Peyer's patch (tissue), 4 donors: Measurements from ENCODE around the gene KRI1. TPM values are rescaled to one million over a fixed set of nuclear protein-coding genes. Genes with fewer than 3 reads are reported as not detected.

Experiments used
- DNase-seq, 3 donors: peaks; one replicate each; pipeline ENCODE4 v3.0.0-alpha.2; 2017 to 2019
- H3K27ac ChIP-seq, 4 donors: fragments of 200-600 bp; sonication (generic); one replicate each; pipeline ENCODE4 v1.5.1; 2016 to 2019
- H3K27me3 ChIP-seq, 2 donors: fragments of 200-600 bp; sonication (generic); one replicate each; pipeline ENCODE4 v1.5.1; 2019
- H3K36me3 ChIP-seq, 3 donors: fragments of 200-600 bp; sonication (generic); one replicate each; pipeline ENCODE4 v1.5.1; 2016 to 2019
- H3K4me1 ChIP-seq, 4 donors: fragments of 200-600 bp; sonication (generic); one replicate each; pipeline ENCODE4 v1.5.1; 2016 to 2019
- H3K4me3 ChIP-seq, 4 donors: fragments of 200-600 bp; sonication (generic); 1 replicate in 3 of 4; 2 replicates in 1 of 4; pipeline ENCODE4 v1.5.1; 2016 to 2019; ENCODE audit warnings: mild to moderate bottlenecking in 1 of 4
- H3K9me3 ChIP-seq, 4 donors: fragments of 200-600 bp; sonication (generic); one replicate each; pipeline ENCODE4 v1.5.1; 2016 to 2019; ENCODE audit warnings: mild to moderate bottlenecking in 1 of 4
- CTCF ChIP-seq, 6 experiments: fragments of 450-650 bp in 4 of 6; fragments of 200-600 bp in 2 of 6; sonication (generic) in 1 of 6; IDR thresholded peaks; one replicate each; pipeline ENCODE4 v1.5.1; 2017 to 2019; ENCODE audit warnings: antibody characterized with exemption in 6 of 6, mild to moderate bottlenecking in 3 of 6, moderate library complexity in 1 of 6
- POLR2A ChIP-seq, 2 donors: fragments of 450-650 bp; IDR thresholded peaks; one replicate each; pipeline ENCODE4 v1.5.1; 2017; ENCODE audit warnings: antibody characterized with exemption in 2 of 2, mild to moderate bottlenecking in 2 of 2, moderate library complexity in 2 of 2
- total RNA-seq, 4 donors: library from RNA; depleted of rRNA; stranded (reverse); fragments of >200 nt; gene quantifications; one replicate each; pipeline ENCODE4 v1.1.0, GENCODE V29; 2016

Gene KRI1
- 10 to 100 TPM; 16.3 to 97.4 (median 20.0) TPM for total RNA-seq

GRCh38 chr19:10565567-10566407 lies at the start of gene KRI1:
Gene KRI1 (minus strand): TSS chr19:10566010. CDS start chr19:10565999, 11 bp downstream.
- H3K9me3 ChIP-seq, result no peaks in the 10 kb centered on the region
- peaks cover 0 to 16% (median 0%) of the 10 kb centered on the region in 3 donors for H3K36me3 ChIP-seq
- peak within 1 kb of the TSS; percentile 81 to 94 (median 88) for H3K27ac ChIP-seq
- H3K4me3 ChIP-seq, result peak within 1 kb of the TSS; percentile 66 to 81 (median 76)
- no peaks in the 10 kb centered on the region for H3K27me3 ChIP-seq
- TF ChIP-seq POLR2A (IDR thresholded peaks at IDR 0.05), result peak; percentile 74 to 77
- TF ChIP-seq CTCF (IDR thresholded peaks at IDR 0.05), result peak; percentile 19 to 74 (median 68)
- DNase-seq, result peak; percentile 98 to 100 (median 99)
- H3K4me1 ChIP-seq, result peaks cover 0 to 39% (median 29%) of the 10 kb centered on the region in 4 donors

GRCh38 chr19:10612499-10613119 lies 46.8 kb upstream of the KRI1 start:
- Histone ChIP-seq H3K9me3 (no peaks in the 10 kb centered on the region), H3K27ac (no peak overlapping the region), H3K4me1 (peaks cover 0 to 6% (median 2%) of the 10 kb centered on the region in 4 donors), H3K4me3 (no peak overlapping the region), H3K27me3 (no peaks in the 10 kb centered on the region), H3K36me3 (no peaks in the 10 kb centered on the region)
- no peak for TF ChIP-seq CTCF (IDR thresholded peaks at IDR 0.05)
- TF ChIP-seq POLR2A (IDR thresholded peaks at IDR 0.05), result no peak
- DNase-seq, result peak in 2 of 3 donors; percentile 49 to 59

GRCh38 chr19:10611907-10612306 lies 46.1 kb upstream of the KRI1 start:
- TF ChIP-seq CTCF (IDR thresholded peaks at IDR 0.05) (no peak), POLR2A (IDR thresholded peaks at IDR 0.05) (no peak)
- no peak overlapping the region for H3K4me3 ChIP-seq
- H3K27me3 ChIP-seq, result no peaks in the 10 kb centered on the region
- H3K4me1 ChIP-seq, result peaks cover 0 to 6% (median 2%) of the 10 kb centered on the region in 4 donors
- DNase-seq, result no peak
- no peaks in the 10 kb centered on the region for H3K36me3 ChIP-seq
- H3K9me3 ChIP-seq, result no peaks in the 10 kb centered on the region
- H3K27ac ChIP-seq, result no peak overlapping the region

GRCh38 chr19:10604460-10604980 lies 38.7 kb upstream of the KRI1 start:
- no peaks in the 10 kb centered on the region for H3K27me3 ChIP-seq
- no peaks in the 10 kb centered on the region for H3K36me3 ChIP-seq
- H3K9me3 ChIP-seq, result no peaks in the 10 kb centered on the region
- peak overlapping the region; percentile 93 to 100 (median 95) for H3K27ac ChIP-seq
- peaks cover 0 to 15% (median 7%) of the 10 kb centered on the region in 4 donors for H3K4me1 ChIP-seq
- H3K4me3 ChIP-seq, result peak overlapping the region; percentile 92 to 100 (median 94)
- DNase-seq, result peak in 2 of 3 donors; percentile 65 to 75
- TF ChIP-seq CTCF (IDR thresholded peaks at IDR 0.05), result no peak
- TF ChIP-seq POLR2A (IDR thresholded peaks at IDR 0.05), result no peak

GRCh38 chr19:10603873-10604459 lies 38.2 kb upstream of the KRI1 start:
- TF ChIP-seq POLR2A (IDR thresholded peaks at IDR 0.05), result no peak
- TF ChIP-seq CTCF (IDR thresholded peaks at IDR 0.05), result no peak
- DNase-seq, result peak in 2 of 3 donors; percentile 52 to 71
- H3K4me3 ChIP-seq, result peak overlapping the region; percentile 92 to 100 (median 94)

More at GRCh38 chr19:10603873-10604459, 38.2 kb upstream of the KRI1 start:
- Histone ChIP-seq H3K36me3 (no peaks in the 10 kb centered on the region), H3K27ac (peak overlapping the region; percentile 93 to 100 (median 95)), H3K27me3 (no peaks in the 10 kb centered on the region), H3K4me1 (peaks cover 0 to 15% (median 7%) of the 10 kb centered on the region in 4 donors), H3K9me3 (no peaks in the 10 kb centered on the region)
